ENCODE results near the gene ZNF385A.
A peak's percentile ranks its signal among the peaks of the same experiment; 100 is the strongest.
"Not testable (repeated sequence)": the region's sequence is repeated elsewhere in the genome, so short reads cannot be mapped to it uniquely, and the experiment has no call there.

Gene ZNF385A

DNA sequence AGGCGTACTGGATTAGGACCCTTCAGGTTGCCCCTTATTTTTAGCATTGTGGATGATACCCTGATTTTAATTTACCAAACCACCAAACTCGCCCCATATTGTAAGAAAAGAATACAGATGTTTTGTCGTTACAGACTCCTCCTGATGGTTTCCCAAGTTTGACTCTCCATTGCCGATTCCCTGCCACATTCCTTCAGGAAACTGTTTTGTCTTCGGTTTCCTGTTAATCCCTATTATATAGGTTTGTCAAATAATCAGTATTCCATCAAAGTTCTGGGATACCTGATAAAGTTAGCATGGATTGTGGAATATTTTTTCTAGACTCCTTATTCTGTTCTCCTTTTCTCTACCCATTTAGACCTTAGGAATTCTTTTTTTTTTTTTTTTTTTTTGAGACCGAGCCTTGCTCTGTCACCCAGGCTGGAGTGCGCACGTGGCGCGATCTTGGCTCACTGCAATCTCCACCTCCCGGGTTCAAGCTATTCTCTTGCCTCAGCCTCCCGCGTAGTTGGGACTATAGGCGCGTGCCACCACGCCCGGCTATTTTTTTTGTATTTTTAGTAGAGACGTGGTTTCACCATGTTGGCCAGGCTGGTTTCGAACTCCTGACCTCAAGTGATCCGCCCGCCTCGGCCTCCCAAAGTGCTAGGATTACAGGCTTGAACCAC, 59.0 kb downstream of the ZNF385A start:
- DNase-seq (ENCODE audit: low read depth in 2 of 2) = not testable (repeated sequence)

DNA sequence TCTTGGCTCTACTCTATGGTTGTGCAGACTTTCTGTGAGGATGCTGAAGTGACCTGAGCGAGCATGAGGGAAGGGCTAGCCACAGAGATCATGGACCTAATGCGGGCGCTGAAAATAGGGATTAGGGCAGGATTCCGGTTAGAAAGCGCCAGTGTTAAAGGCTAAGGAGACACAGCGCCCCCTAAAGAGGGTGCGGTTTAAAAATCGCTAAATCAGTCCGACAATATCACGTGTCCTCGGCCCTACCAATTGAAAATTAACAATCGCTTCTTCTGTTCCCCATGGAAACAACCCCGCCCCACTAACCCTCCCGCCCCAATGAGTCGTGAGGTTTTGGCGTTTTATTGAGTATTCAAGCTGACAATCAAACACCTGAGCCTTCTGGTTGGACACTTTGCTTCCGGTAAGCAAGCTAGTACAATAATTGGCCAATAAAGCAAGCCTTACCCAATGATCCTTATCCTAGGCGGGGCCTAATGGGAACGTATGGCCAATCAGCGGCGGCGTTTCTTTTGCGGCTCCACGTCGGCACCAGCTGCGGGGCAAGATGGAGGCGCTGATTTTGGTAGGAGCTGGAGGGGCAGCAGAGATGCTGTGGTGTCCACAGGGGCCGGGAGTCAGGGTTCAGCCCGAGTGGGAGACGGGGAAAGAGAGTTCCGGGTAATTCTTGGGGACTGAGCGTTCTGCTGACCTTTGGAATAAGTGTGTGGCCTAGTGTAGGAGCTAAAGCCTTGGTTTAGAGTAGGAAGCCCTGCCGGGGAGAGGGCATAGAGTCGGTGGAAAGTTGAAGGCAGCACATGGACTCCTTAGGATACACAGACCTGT, 59.7 kb downstream of the ZNF385A start, which contains the start of gene COPZ1:
Gene COPZ1 (plus strand): TSS at position 515 of the 825 bp plus-strand sequence. CDS start 33 bp downstream, at position 548.
- DNase-seq (ENCODE audit: low read depth in 2 of 2) = peak; percentile 87 to 96

DNA sequence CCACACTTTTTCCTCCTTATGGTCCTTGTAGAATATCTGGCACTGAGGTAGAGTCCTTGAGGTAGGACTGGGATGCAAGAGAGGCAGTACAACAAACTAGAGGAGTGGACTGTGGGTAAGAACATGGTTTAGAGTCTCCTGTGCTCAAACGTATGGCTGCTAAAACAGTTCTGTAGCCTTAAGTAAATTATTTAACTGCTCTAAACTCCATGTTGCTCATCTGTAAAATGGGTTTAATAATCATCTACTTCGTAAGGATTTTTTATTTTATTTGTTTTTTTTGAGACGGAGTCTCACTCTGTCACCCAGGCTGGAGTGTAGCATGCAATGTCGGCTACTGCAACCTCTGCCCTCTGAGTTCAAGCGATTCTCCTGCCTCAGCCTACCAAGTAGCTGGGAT, 63.2 kb downstream of the ZNF385A start:
- DNase-seq (ENCODE audit: low read depth in 2 of 2) = no peak
